ENCODE data around the gene RPL11. TPM values are rescaled to one million over a fixed set of nuclear protein-coding genes. Genes with fewer than 3 reads are reported as not detected.

RPL11 gene
- total and polyA plus RNA-seq, 9 donors: 1,656 to 5,066 (median 2,069) TPM

DNA sequence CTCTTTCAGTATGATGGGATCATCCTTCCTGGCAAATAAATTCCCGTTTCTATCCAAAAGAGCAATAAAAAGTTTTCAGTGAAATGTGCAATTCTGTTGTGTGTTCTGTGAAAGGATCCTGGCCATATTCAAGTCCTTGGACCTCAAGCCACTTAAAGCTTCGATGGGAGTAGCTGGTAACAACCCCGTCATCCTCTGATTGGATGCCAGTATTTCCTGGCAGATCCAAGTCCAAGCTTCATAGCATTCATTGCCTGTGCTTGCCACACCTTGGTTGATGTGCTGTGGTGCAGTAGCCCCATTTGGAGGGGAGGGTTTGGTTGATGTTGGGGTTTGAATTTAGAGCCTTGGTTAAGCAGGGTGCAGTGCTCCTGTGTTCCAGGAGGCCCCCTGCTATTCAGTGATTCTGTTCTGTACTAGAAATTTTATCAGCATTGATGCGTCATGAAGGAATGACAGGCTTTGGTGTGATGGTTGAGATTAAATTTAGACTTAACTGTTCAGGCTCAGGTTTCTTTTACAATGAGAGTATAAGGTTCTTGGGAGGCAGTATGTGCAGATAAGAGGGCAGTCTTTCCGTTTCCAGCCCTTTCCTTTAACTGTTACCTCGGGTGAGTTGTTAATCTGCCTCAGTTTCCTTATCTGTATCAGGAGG, 4.9 kb downstream of the RPL11 start:
- DNase-seq: no peak
- Histone ChIP-seq H3K4me3 (no peak overlapping the region), H3K9me3 (no peaks in the 10 kb centered on the region), H3K27me3 (no peaks in the 10 kb centered on the region), H3K36me3 (no peaks in the 10 kb centered on the region), H3K4me1 (ENCODE audit: insufficient read depth) (peaks cover 9% of the 10 kb centered on the region), H3K27ac (no peak overlapping the region)
- 41 to 48% (median 46%) methylated on average over 6 of the region's 6 CpGs for WGBS, 3 donors
- intact Hi-C loops (cut with DNase I): loop anchor here in 1 of 4 donors (10.0 kb wide), 1 partner anchor 48 kb away; the partner anchor contains the start of gene ELOA
- no peak for TF ChIP-seq CTCF (IDR thresholded peaks at IDR 0.05)
- TF ChIP-seq EP300 (IDR thresholded peaks at IDR 0.05): no peak
- no peak for TF ChIP-seq POLR2A (IDR thresholded peaks at IDR 0.05)

- no peak overlapping the region for H3K27ac ChIP-seq
- H3K36me3 ChIP-seq: no peaks in the 10 kb centered on the region
- no peak for DNase-seq
- no peak for TF ChIP-seq POLR2A (IDR thresholded peaks at IDR 0.05)
- TF ChIP-seq CTCF (IDR thresholded peaks at IDR 0.05): no peak
- no peak for TF ChIP-seq EP300 (IDR thresholded peaks at IDR 0.05)
- 69 to 72% (median 69%) methylated on average over 5 of the region's 5 CpGs for WGBS, 3 donors
- peaks cover 8% of the 10 kb centered on the region for H3K4me1 ChIP-seq (ENCODE audit: insufficient read depth)
- H3K27me3 ChIP-seq: no peaks in the 10 kb centered on the region
- intact Hi-C loops (cut with DNase I): loop anchor here in 1 of 4 donors (10.0 kb wide), 1 partner anchor 46 kb away; the partner anchor contains the start of gene ELOA
- no peak overlapping the region for H3K4me3 ChIP-seq
- H3K9me3 ChIP-seq: no peaks in the 10 kb centered on the region
These were observed 6.9 kb downstream of the RPL11 start for GRCh38 chr1:23698466-23698865.

GRCh38 chr1:23699280-23700179, 7.9 kb downstream of the RPL11 start:
- Histone ChIP-seq H3K36me3 (no peaks in the 10 kb centered on the region), H3K4me1 (ENCODE audit: insufficient read depth) (peaks cover 3% of the 10 kb centered on the region), H3K4me3 (no peak overlapping the region), H3K27me3 (no peaks in the 10 kb centered on the region), H3K9me3 (no peaks in the 10 kb centered on the region), H3K27ac (no peak overlapping the region)
- 68 to 78% (median 73%) methylated on average over 7 of the region's 7 CpGs for WGBS, 3 donors
- DNase-seq: no peak
- intact Hi-C loops (cut with DNase I): loop anchor here in 1 of 4 donors (10.0 kb wide), 1 partner anchor 45 kb away; the partner anchor contains the start of gene ELOA
- no peak for TF ChIP-seq CTCF (IDR thresholded peaks at IDR 0.05)
- TF ChIP-seq POLR2A (IDR thresholded peaks at IDR 0.05): no peak
- TF ChIP-seq EP300 (IDR thresholded peaks at IDR 0.05): no peak

DNA sequence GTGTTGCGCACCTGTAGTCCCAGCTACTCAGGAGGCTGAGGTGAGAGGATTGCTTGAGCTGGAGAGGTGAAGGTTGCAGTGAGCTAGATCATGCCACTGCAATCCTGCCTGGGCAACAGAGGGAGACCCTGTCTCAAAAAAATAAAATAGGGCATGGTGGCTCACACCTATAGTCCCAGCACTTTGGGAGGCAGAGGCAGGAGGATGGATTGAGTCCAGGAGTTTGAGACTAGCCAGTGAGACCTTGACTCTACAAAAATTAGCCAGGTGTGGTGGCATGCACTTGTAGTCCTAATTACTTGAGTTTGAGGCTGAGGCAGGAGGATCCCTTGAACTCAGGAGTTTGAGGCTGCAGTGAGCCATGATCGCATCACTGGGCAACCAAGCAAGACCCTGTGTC, 9.7 kb downstream of the RPL11 start:
- H3K4me3 ChIP-seq: no peak overlapping the region
- no peak for DNase-seq
- intact Hi-C loops (cut with DNase I): no loop called here
- H3K27me3 ChIP-seq: no peaks in the 10 kb centered on the region
- no peaks in the 10 kb centered on the region for H3K9me3 ChIP-seq
- no peak overlapping the region for H3K27ac ChIP-seq
- peaks cover 3% of the 10 kb centered on the region for H3K4me1 ChIP-seq (ENCODE audit: insufficient read depth)
- TF ChIP-seq EP300 (IDR thresholded peaks at IDR 0.05): no peak
- TF ChIP-seq CTCF (IDR thresholded peaks at IDR 0.05): no peak
- TF ChIP-seq POLR2A (IDR thresholded peaks at IDR 0.05): no peak
- H3K36me3 ChIP-seq: no peaks in the 10 kb centered on the region
- 95 to 100% (median 98%) methylated on average over 2 of the region's 2 CpGs for WGBS, 3 donors

Measured in ovary (tissue), 9 donors.